SU-DHL-6 (cell line): ENCODE data around the gene ARMC10.

Experiments used
- EZH2phosphoT487 ChIP-seq: fragments of 200-600 bp; sonication (generic), shearing (Covaris generic); conservative IDR thresholded peaks from 2 replicates; pipeline ENCODE4 v1.6.1; 2018; ENCODE audit warnings: mild to moderate bottlenecking, antibody characterized with exemption, low read length, moderate library complexity, mixed read lengths
- TF ChIP-seq, protein P1 (sequence below): fragments of 200-600 bp; sonication (generic); IDR thresholded peaks from one replicate; pipeline ENCODE4 v1.5.1; 2017; ENCODE audit warnings: antibody characterized with exemption, mild to moderate bottlenecking, low read length, moderate library complexity; ENCODE audit not compliant: insufficient read depth, poor library complexity, severe bottlenecking

GRCh38 chr7:103106005-103106702, 31.2 kb downstream of the ARMC10 start:
- TF ChIP-seq, protein P1, sequence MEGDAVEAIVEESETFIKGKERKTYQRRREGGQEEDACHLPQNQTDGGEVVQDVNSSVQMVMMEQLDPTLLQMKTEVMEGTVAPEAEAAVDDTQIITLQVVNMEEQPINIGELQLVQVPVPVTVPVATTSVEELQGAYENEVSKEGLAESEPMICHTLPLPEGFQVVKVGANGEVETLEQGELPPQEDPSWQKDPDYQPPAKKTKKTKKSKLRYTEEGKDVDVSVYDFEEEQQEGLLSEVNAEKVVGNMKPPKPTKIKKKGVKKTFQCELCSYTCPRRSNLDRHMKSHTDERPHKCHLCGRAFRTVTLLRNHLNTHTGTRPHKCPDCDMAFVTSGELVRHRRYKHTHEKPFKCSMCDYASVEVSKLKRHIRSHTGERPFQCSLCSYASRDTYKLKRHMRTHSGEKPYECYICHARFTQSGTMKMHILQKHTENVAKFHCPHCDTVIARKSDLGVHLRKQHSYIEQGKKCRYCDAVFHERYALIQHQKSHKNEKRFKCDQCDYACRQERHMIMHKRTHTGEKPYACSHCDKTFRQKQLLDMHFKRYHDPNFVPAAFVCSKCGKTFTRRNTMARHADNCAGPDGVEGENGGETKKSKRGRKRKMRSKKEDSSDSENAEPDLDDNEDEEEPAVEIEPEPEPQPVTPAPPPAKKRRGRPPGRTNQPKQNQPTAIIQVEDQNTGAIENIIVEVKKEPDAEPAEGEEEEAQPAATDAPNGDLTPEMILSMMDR: no peak
- no peak for TF ChIP-seq EZH2phosphoT487
